NCI-H1417 treated with DMSO at 0.1 percent for 48 hours (cell line): ENCODE measurements around the gene HTT.
"Not testable (repeated sequence)": the region's sequence is repeated elsewhere in the genome, so short reads cannot be mapped to it uniquely, and the experiment has no call there.

Source experiments
- DNase-seq: peaks from one replicate; lab custom pipeline; 2025; lab: John Stamatoyannopoulos, UW

HTT gene

DNA sequence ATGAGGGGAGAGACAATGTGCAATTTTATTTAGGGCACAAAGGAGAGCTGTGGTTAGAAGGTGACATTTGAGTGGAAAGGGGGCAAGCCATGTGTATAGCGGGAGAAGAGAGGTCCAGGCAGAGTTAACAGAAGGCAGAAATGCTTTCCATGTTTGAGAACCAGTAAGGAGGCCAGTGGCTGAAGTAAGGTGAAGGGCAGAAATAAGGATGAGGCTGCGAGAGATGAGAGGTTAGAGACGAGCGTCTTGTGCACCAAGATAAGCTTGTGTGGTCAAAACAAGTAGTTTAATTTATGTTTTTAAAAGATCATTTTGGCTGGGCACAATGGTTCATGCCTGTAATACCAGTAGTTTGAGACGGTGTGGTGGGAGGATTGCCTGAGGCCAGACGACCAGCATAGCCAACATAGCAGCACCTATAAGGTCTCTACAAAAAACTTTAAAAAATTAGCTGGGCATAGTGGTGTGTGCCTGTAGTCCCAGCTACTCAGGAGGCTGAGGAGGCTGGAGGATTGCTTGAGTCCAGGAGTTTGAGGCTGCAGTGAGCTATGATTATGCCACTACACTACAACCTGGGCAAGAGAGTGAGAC, 8.5 kb downstream of the HTT start:
- no peak for DNase-seq

DNA sequence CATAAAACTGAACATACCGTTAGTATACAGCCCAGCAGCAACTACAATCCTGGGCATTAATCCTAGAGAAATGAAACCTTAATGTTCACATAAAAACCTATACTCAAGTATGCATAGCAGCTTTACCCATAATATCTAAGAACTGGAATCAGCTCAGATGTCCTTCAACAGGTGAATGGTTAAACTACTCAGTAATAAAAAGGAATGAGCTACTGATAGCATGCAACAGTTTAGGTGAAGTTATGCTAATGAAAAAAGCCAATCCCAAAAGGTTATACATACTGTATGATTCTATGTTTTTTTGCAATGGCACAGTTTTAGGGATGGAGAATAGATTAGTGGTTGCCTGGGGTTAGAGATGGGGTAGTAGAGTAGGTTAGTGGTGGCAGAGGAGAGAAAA, 9.3 kb downstream of the HTT start:
- DNase-seq: no peak

- DNase-seq: no peak
These were observed 11.6 kb downstream of the HTT start for GRCh38 chr4:3085948-3086670.

DNA sequence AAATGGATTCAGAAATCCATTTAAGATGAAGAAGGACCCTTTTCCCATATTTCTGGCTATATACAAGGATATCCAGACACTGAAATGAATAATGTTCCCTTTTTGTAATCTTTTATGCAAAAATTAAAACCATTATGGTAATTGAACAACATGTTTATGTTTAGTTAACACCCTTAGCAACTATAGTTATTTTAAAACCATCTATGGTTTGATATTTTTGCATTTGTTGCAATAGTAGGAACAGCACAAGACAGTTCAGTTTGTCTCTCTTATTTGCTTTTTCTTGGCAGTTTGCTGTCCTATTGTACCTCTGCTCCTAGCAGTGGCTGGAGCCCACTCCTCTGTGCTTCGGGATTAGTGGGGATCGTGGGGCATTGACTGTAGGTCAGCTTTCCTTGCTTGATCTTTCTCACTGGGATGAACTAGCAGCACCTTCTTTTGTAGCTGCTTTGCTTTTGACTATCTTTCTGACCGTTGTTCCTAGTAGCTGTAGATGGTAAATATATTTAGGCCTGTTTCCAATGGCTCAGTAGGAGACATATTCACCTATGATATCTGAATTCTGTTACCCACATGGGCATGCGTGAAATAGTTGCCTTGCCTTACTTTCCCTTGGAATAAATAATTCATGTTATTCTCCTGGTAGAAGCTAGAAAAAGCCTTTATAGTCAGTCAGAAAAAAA, 12.8 kb downstream of the HTT start:
- no peak for DNase-seq

DNA sequence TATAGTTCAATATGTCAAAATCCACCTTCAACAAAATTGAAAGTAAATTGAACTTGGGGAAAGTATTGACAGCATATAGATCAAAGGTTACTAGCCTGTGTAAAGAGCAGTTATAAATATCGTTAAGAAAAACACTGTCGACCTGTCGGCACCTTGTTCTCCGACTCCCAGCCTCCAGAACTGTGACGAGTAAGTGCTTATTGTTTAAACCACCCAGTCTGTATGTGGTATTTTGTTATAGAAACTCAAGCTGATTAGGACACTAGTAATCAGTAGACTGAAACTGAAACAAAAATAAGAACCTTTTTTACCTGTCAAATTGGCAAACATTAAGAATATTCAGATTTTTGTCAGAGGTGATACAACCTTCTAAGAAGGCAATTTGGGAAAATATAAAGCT, 17.0 kb downstream of the HTT start:
- DNase-seq: no peak

GRCh38 chr4:3094701-3095100, 20.2 kb downstream of the HTT start:
- DNase-seq: not testable (repeated sequence)

GRCh38 chr4:3096202-3096601, 21.7 kb downstream of the HTT start:
- DNase-seq: no peak

DNA sequence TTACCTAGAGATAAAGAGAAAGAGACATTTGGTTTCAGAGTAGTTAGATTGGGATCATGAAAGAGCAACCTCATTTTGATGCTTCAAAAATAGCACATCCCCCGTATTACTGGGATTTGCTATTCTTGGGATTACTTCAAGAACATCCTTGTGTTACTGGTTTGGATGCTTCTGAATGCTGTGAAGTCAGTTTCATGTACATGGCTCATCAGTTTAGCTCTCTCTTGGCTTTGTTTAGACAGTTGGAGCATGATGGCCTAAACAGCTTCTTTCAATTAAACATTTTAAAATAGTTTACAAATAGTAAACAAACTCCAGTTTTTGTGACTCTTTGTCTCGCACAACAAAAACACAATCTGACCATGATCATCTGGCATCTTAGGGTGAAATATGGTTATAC, 23.9 kb downstream of the HTT start:
- DNase-seq: no peak

- DNase-seq: no peak
These were observed 32.1 kb downstream of the HTT start for GRCh38 chr4:3106339-3107186.

DNA sequence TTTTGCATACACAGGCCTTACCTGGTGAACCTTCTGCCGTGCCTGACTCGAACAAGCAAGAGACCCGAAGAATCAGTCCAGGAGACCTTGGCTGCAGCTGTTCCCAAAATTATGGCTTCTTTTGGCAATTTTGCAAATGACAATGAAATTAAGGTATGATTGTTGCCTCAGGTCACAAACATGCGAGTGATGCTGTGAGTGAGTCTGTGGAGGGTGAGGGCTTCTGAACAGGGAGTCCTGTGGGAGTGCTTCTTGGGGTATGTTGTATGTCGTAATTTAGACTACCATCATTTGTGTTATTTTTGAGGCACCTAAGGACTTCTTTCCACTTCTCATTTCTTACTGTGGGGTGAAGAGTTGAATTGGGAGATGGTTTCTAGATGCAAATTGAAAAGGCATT, 32.8 kb downstream of the HTT start:
- DNase-seq: no peak

GRCh38 chr4:3107691-3108121, 33.2 kb downstream of the HTT start:
- DNase-seq: no peak

DNA sequence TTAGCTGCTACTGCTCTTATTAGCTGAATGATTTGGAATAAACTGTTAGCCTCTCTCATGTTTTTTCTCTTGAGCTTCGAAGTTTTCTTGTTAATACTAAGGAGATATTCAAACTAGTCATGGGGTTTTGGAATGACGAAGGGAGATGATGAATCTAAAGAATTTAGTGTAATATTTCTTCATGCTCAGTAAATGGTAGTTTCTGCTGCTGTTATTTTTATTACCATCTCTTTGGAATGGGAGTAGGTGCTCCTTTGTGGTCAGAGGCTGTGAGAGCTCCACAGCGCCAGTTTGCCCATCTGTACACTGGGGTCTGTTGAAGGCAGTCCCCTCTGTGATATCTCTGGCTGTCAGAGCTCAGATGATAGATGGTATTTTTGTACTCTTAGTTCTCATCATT, 33.7 kb downstream of the HTT start:
- no peak for DNase-seq

DNA sequence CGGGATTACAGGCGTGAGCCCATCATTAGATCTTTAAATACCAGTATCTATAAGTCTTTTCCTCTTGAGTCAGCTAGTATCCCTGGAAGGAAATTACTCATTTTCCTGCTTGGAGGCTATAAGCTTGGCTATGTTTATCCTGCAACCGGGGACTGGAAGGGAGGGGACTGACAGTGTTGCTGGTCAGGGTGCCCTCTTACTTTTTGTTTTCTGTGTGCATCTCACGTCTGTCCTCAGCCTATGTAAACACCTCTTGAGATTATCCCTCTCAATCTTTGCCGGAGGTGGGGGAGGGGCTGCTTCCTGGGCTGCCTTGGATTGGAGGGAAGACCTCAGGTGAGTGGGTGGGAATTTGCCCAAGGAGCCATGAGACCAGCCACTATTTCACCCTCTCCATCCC, 37.0 kb downstream of the HTT start:
- no peak for DNase-seq

DNA sequence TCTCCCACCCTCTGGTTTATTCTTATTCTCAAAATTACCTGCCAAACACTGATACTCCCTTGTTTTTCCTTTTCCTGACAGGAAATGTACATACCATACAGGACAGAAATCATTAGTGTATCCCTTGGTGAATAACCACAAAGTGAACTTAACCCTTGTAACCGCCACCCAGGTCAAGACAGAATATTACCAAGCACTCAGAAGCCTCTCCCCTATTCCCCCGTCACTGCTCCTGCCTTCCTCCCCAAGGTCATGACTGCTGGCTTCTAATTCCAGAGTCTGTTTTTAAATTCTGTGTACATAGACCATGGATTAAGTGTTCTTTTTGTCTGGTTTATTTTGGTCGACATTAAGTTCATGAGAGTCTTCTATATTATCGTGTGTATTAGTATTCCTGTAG, 37.7 kb downstream of the HTT start:
- no peak for DNase-seq

DNA sequence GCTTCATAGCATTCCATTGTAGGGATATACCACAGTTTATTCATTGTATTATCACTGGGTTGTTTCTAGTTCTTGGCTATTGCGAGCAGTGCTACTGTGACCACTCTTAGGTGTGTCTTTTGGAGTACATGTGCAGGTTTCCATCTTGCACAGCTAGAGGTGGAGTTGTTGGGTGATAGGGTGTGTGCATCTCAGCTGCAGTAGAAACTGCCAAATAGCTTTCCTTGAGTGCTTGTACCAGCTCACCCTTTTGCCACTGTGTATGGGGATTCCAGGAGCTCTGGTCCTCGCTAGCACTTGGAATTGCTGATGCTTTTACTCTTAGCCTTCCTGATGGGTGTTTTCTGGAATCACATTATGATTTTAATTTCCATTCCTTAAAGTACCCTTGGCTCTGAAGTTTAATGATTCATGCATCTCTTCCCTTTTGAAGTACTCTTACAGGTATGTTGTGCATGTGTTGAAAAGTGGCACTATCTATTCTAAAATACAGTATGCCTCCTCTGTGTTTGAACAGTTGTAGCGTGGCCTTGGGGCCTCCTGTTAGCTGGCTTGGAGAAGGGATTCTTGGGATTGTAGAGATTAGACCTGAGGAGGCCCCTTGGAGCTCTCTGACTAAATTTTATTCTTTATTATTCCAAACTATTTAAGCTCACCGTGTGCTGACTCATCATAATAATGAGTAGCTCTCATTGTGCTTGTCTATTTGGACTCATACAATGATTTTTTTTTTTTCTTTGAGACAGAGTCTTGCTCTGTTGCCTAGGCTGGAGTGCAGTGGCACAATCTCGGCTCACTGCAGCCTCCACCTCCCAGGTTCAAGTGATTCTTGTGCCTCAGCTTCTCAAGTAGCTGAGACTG, 38.4 kb downstream of the HTT start:
- DNase-seq: no peak

- DNase-seq: no peak
These were observed 39.9 kb downstream of the HTT start for GRCh38 chr4:3114377-3114776.

- DNase-seq: no peak
These were observed 41.3 kb downstream of the HTT start for GRCh38 chr4:3115637-3116270.

GRCh38 chr4:3116955-3117354, 42.5 kb downstream of the HTT start:
- DNase-seq: no peak

DNA sequence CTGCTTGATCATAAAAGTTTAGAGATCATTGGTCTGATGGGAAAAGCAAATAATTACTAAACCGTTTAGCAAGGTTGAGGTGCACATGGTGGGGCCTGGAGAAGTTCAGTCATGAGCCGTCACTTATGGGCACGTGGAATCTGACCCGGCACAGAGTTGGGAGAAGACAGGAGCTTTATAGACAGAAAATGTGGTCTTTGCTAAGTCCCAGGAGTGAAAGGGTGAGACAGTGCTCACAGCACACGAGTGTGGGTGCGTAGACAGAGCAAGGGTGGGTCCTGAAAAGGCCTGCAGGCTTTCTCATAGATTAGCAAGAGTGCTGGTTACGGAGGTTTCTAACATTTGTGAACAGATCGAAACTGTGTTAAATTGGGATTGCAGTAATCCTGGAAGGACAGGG, 43.8 kb downstream of the HTT start:
- no peak for DNase-seq

DNA sequence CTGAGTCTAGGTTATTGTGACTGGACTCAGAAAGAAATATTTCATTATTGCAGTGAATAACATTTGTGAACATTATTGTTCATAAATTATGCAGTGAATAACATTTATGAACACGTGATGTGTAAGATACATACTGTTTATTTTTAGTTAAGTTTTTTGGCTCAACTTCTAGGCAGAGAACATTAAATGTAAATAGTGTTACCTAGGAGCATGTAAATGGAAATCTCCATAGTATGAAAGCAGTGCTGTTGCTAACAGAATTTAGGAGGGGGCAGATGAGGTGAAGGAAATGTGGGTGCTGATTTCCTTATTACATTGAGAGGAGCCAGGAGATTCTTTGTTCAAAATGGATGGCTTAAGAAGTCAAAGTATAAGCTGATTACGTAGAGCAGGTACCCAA, 45.0 kb downstream of the HTT start:
- DNase-seq: no peak

DNA sequence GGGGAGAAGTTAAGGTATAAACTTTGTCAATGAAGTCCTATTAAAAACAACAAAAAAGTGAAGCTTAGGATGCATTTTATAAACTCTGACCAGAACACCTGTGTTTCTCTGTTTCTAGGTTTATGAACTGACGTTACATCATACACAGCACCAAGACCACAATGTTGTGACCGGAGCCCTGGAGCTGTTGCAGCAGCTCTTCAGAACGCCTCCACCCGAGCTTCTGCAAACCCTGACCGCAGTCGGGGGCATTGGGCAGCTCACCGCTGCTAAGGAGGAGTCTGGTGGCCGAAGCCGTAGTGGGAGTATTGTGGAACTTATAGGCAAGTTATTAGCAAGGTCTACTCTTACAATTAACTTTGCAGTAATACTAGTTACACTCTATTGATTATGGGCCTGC, 46.6 kb downstream of the HTT start:
- no peak for DNase-seq
